K562 (cell line): Measurements from ENCODE around the gene LPGAT1. TPM values are rescaled to one million over a fixed set of nuclear protein-coding genes. Genes with fewer than 3 reads are reported as not detected.

Experiments
- ATAC-seq: fragments of 200-7000 bp; cut with Tn5 transposase; 3 replicates; pipeline ENCODE4 v1.9.1; 2020; ENCODE audit warnings: moderate library complexity
- Bru-seq: library from RNA; stranded (reverse); fragments of 400-500 nt; gene quantifications from one replicate; lab custom pipeline; 2021; lab: Mats Ljungman, UMichigan
- BruChase-seq, 2 experiments: library from RNA; stranded (reverse); fragments of 400-500 nt; gene quantifications; one replicate each; lab custom pipeline; 2021; lab: Mats Ljungman, UMichigan
- BruUV-seq: library from RNA; stranded (reverse); fragments of 400-500 nt; replicated peaks from 2 replicates; lab custom pipeline; 2021; lab: Mats Ljungman, UMichigan
- CTCF ChIA-PET: fragments of 300-600 bp; formaldehyde crosslinking; extraction: SDS; loops from one replicate; lab custom pipeline; 2021; ENCODE audit warnings: low intra/inter-chr PET ratio; lab: Yijun Ruan, JAX
- POLR2A ChIA-PET: fragments of 300-600, 350-650 bp; sonication (Branson Sonifier 250); formaldehyde crosslinking; extraction: SDS; loops from one replicate; lab custom pipeline; 2021; ENCODE audit warnings: antibody characterized with exemption, inconsistent platforms; lab: Yijun Ruan, JAX
- DNase-seq, 4 experiments: peaks; one replicate each; pipeline versions ENCODE4 v3.0.0 to v3.0.0-alpha.2; 2011 to 2018; ENCODE audit warnings: low spot score in 3 of 4, mixed read lengths in 3 of 4; ENCODE audit errors: extremely low read depth in 1 of 4
- FAIRE-seq: peaks from 2 replicates; lab custom pipeline; 2011; peaks lifted over from hg19 to GRCh38; lab: Jason Lieb, UNC
- H2AFZ ChIP-seq: 2 replicates; pipeline ENCODE4 v1.6.0; 2011; ENCODE audit warnings: low read depth, low read length, control low read depth, inconsistent platforms
- H3K27ac ChIP-seq: fragments of 200-600 bp; 3 replicates; pipeline ENCODE4 v1.8.0; 2011; ENCODE audit warnings: low read depth, mild to moderate bottlenecking, control low read depth, inconsistent platforms, low read length, moderate library complexity, mixed read lengths; ENCODE audit errors: extremely low read depth
- H3K27me3 ChIP-seq, 2 experiments: fragments of 300-600 bp in 1 of 2; 2 replicates in 1 of 2; 3 replicates in 1 of 2; pipeline versions ENCODE4 v1.6.0 to v1.8.0; 2011; ENCODE audit warnings: inconsistent platforms in 2 of 2, low read length in 2 of 2, mild to moderate bottlenecking in 1 of 2, mixed read lengths in 1 of 2, moderate library complexity in 1 of 2; ENCODE audit not compliant: control insufficient read depth in 2 of 2, insufficient read depth in 2 of 2
- H3K36me3 ChIP-seq: fragments of 300-600 bp; 3 replicates; pipeline ENCODE4 v1.8.0; 2011; ENCODE audit warnings: mild to moderate bottlenecking, low read length, inconsistent platforms; ENCODE audit not compliant: control insufficient read depth, insufficient read depth
- H3K4me1 ChIP-seq, 2 experiments: fragments of 200-600 bp in 1 of 2; replicated peaks in 1 of 2; 2 replicates in 1 of 2; 3 replicates in 1 of 2; pipeline versions ENCODE4 v1.5.1 to v1.8.0; 2011; ENCODE audit warnings: inconsistent platforms in 2 of 2, low read length in 2 of 2, mild to moderate bottlenecking in 1 of 2, mixed read lengths in 1 of 2, moderate library complexity in 1 of 2; ENCODE audit not compliant: control insufficient read depth in 2 of 2, insufficient read depth in 2 of 2
- H3K4me2 ChIP-seq: 2 replicates; pipeline ENCODE4 v1.6.1; 2011; ENCODE audit warnings: low read length, control low read depth, inconsistent platforms, mixed read lengths; ENCODE audit not compliant: insufficient read depth
- H3K4me3 ChIP-seq: fragments of 200-600 bp; sonication (generic), shearing (Covaris generic); 2 replicates; pipeline ENCODE4 v1.5.1; 2016; ENCODE audit warnings: control low read depth, inconsistent platforms
- H3K79me2 ChIP-seq: fragments of 200-600 bp; 3 replicates; pipeline ENCODE4 v1.8.0; 2011; ENCODE audit warnings: low read length, inconsistent platforms; ENCODE audit not compliant: control insufficient read depth, insufficient read depth
- H3K9ac ChIP-seq, 2 experiments: 2 replicates each; pipeline versions ENCODE4 v1.6.0 to v1.6.1; 2011; ENCODE audit warnings: low read depth in 2 of 2, low read length in 2 of 2, control low read depth in 1 of 2, inconsistent platforms in 1 of 2, mild to moderate bottlenecking in 1 of 2, mixed read lengths in 1 of 2; ENCODE audit not compliant: insufficient read depth in 1 of 2
- H3K9me1 ChIP-seq: one replicate; pipeline ENCODE4 v1.6.0; 2011; ENCODE audit warnings: inconsistent platforms, mild to moderate bottlenecking, low read length, moderate library complexity; ENCODE audit not compliant: control insufficient read depth, insufficient read depth
- H3K9me3 ChIP-seq: replicated peaks from 2 replicates; pipeline ENCODE4 v1.5.1; 2011; ENCODE audit warnings: low read depth, low read length, inconsistent platforms; ENCODE audit not compliant: control insufficient read depth, insufficient read depth
- H4K20me1 ChIP-seq: replicated peaks from 2 replicates; pipeline ENCODE4 v1.6.1; 2011; ENCODE audit warnings: low read length, inconsistent platforms, mixed read lengths; ENCODE audit not compliant: control insufficient read depth, insufficient read depth
- HOXB6 ChIP-seq: fragments of 250-450 bp; sonication (Bioruptor Pico); IDR thresholded peaks from 2 replicates; pipeline ENCODE4 v1.5.1; 2022; ENCODE audit warnings: mild to moderate bottlenecking, borderline replicate concordance
- L3MBTL2 ChIP-seq: fragments of 450-650 bp; IDR thresholded peaks from 2 replicates; pipeline ENCODE4 v1.6.1; 2016; ENCODE audit warnings: mild to moderate bottlenecking, moderate library complexity
- PRPF4 ChIP-seq: fragments of 200-400 bp; formaldehyde crosslinking; IDR thresholded peaks from one replicate; pipeline ENCODE4 v1.6.1; 2017; ENCODE audit warnings: low read length, low read depth, mild to moderate bottlenecking; ENCODE audit not compliant: insufficient read depth, poor library complexity, severe bottlenecking
- SOX6 ChIP-seq: fragments of 450-650 bp; IDR thresholded peaks from 2 replicates; pipeline ENCODE4 v1.6.1; 2014; ENCODE audit warnings: mild to moderate bottlenecking
- TBL1XR1 ChIP-seq, 2 experiments: IDR thresholded peaks; 2 replicates each; pipeline ENCODE4 v1.6.1; 2012; ENCODE audit warnings: improper control_type of control experiment in 2 of 2, low read length in 2 of 2, mild to moderate bottlenecking in 1 of 2
- WGBS: fragments of 100-300 bp; shearing (Covaris generic); methylation state at CpG from one replicate; pipeline ENCODE4 v1.1.6; 2016; ENCODE audit warnings: low coverage, mixed read lengths; ENCODE audit not compliant: insufficient coverage; ENCODE audit errors: missing lambda C conversion rate; 5-methylcytosine and 5-hydroxymethylcytosine counted together
- in situ Hi-C: fragments of 300-500 bp; cut with MboI; formaldehyde crosslinking; loops from 4 replicates; pipeline ENCODE4 v1.15.0; 2018; ENCODE audit warnings: inconsistent platforms, mixed read lengths
- intact Hi-C: fragments of 100-400 bp; cut with micrococcal nuclease; formaldehyde crosslinking; loops from 2 replicates; pipeline ENCODE4 v1.14.2; 2022
- long read RNA-seq, 3 experiments: library from polyadenylated mRNA in 2 of 3; library from RNA in 1 of 3; unstranded in 2 of 3; stranded (forward) in 1 of 3; transcript quantifications; one replicate each; pipeline ENCODE4 v2.0.0, GENCODE V29; 2019 to 2022
- polyA minus RNA-seq, 3 experiments: library from RNA; depleted of rRNA, polyadenylated mRNA; stranded (reverse); fragments of >200 nt; gene quantifications; 2 replicates each; pipeline ENCODE4 v1.2.3, GENCODE V29; 2011
- polyA plus RNA-seq, 8 experiments: library from polyadenylated mRNA; depleted of rRNA in 4 of 8; stranded (reverse) in 5 of 8; unstranded in 3 of 8; fragments of >200 nt; fragmentation: Nextera tagmentation in 2 of 8; fragmentation: Illumina TruSeq in 1 of 8; extraction: Ambion mirVana in 2 of 8; extraction: Trizol in 1 of 8; gene quantifications; 2 replicates each; pipeline versions ENCODE4 v1.2.1 to v1.2.3, GENCODE V29; 2011 to 2014; ENCODE audit warnings: inconsistent platforms in 1 of 8, missing spikeins in 1 of 8
- total RNA-seq, 7 experiments: library from RNA; depleted of rRNA in 6 of 7; stranded (reverse); fragments of >200 nt in 6 of 7; fragmentation: Illumina TruSeq in 2 of 7; extraction: Trizol in 2 of 7; gene quantifications; 2 replicates each; pipeline versions ENCODE4 v1.2.1 to v1.2.3, GENCODE V29; 2011 to 2021; ENCODE audit warnings: low replicate concordance in 1 of 7
- TF ChIP-seq, protein P1 (sequence below): fragments of 250-450 bp; sonication (Bioruptor Pico); IDR thresholded peaks from 2 replicates; pipeline ENCODE4 v1.4.0; 2020; ENCODE audit warnings: mild to moderate bottlenecking
- TF ChIP-seq, protein P2 (sequence below): fragments of 200-800 bp; sonication (Bioruptor generic); IDR thresholded peaks from 2 replicates; pipeline ENCODE4 v1.6.1; 2017; ENCODE audit warnings: missing genetic modification characterization, missing compliant biosample characterization

The LPGAT1 gene, protein sequence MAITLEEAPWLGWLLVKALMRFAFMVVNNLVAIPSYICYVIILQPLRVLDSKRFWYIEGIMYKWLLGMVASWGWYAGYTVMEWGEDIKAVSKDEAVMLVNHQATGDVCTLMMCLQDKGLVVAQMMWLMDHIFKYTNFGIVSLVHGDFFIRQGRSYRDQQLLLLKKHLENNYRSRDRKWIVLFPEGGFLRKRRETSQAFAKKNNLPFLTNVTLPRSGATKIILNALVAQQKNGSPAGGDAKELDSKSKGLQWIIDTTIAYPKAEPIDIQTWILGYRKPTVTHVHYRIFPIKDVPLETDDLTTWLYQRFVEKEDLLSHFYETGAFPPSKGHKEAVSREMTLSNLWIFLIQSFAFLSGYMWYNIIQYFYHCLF
- total RNA-seq (2011; cell fraction: chromatin; rRNA removed; ENCODE audit: low replicate concordance) = 15.4 and 34.1 TPM in 2 replicates
- total RNA-seq (2011; cell fraction: nucleolus; rRNA removed) = 7.3 and 17.6 TPM in 2 replicates
- 27.4 and 42.4 TPM in 2 replicates for total RNA-seq (2011; cell fraction: nucleoplasm; rRNA removed)
- total RNA-seq (2014; rRNA removed) (16.8 and 31.1 TPM in 2 replicates), total RNA-seq (2014; rRNA removed; fragmentation: Illumina TruSeq; extraction: Trizol) (25.7 and 29.2 TPM in 2 replicates), total RNA-seq (2015; rRNA removed; fragmentation: Illumina TruSeq; extraction: Trizol) (16.2 and 17.5 TPM in 2 replicates), total RNA-seq (2021) (30.5 and 31.4 TPM in 2 replicates), polyA plus RNA-seq (2011; rRNA removed) (10.8 and 13.0 TPM in 2 replicates), polyA plus RNA-seq (2014; fragmentation: Illumina TruSeq; extraction: Trizol) (12.8 and 13.9 TPM in 2 replicates), polyA plus RNA-seq (2014; fragmentation: Nextera tagmentation; extraction: Ambion mirVana) (1 to 10 TPM; 5.7 to 6.7 TPM), polyA plus RNA-seq (2014; rRNA removed) (10.3 and 16.3 TPM in 2 replicates), polyA minus RNA-seq (2011; rRNA and poly(A)+ RNA removed) (27.4 and 36.2 TPM in 2 replicates), Bru-seq, nascent RNA (percentile 74 among the genes with signal in this experiment), BruChase-seq, experiment 1, labeled RNA remaining after a 2-hour chase (percentile 86 among the genes with signal in this experiment), BruChase-seq, experiment 2, labeled RNA remaining after a 6-hour chase (percentile 86 among the genes with signal in this experiment)
- 5.5 and 8.1 TPM in 2 replicates for polyA plus RNA-seq (2011; cell fraction: cytosol; rRNA removed)
- polyA plus RNA-seq (2011; cell fraction: nucleus; rRNA removed) = 5.7 and 6.9 TPM in 2 replicates
- polyA plus RNA-seq (2012) = 6.4 and 8.6 TPM in 2 replicates
- polyA minus RNA-seq (2011; cell fraction: cytosol; rRNA and poly(A)+ RNA removed) = 15.5 and 22.9 TPM in 2 replicates
- 12.3 and 16.3 TPM in 2 replicates for polyA minus RNA-seq (2011; cell fraction: nucleus; rRNA and poly(A)+ RNA removed)
- long read RNA-seq, experiment 1, full-length matches to known transcripts = 9 of 90 reads
- long read RNA-seq, experiment 1, partial matches to known transcripts = 19 of 90 reads
- long read RNA-seq, experiment 1, other reads (novel, unspliced or antisense) = 62 of 90 reads
- long read RNA-seq, experiment 2, full-length matches to known transcripts = 2 of 21 reads
- long read RNA-seq, experiment 2, partial matches to known transcripts = 0 of 21 reads
- long read RNA-seq, experiment 2, other reads (novel, unspliced or antisense) = 19 of 21 reads
- long read RNA-seq, experiment 3, full-length matches to known transcripts = 2 of 5 reads
- long read RNA-seq, experiment 3, partial matches to known transcripts = 1 of 5 reads
- long read RNA-seq, experiment 3, other reads (novel, unspliced or antisense) = 2 of 5 reads

DNA sequence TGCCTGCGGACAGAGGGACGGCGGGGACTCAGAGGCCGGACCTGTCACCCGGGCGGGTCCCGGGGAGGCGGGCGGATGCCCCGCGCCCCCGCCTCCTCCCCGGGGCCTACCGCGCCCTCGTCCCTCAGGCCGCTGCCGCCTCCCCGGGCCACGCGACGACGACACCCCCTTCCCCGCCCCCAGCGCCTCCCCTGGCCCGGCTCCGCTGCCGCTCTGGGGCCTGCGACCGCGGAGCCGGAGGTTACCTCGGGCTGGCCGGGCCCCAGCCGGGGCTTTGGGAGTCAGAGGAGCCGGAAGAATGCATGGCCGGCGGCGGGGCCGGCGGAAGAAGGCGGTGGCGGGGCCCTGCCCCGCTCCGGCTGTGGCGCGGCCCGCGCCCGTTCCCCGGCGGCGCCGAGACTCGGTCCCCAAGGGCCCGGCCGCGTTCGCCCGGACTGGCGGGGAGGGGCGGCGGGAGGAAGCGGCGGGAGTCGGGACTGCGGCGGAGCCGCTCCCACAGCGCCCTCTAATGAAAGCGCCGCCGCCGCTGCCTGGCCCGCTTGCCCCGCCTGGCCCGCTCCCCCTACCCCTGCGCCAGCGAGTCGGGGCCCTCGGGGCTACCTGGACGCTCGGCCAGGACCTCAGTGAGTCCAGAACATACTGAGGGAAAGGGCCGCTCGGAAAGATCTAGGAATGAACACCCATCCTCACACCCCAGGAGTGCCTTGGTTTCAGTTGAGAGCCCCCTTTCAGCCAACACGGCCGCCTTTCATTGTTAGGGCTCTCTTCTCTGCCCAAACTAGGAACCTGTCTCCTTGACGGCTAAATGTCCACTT lies at the start of gene LPGAT1:
LPGAT1 (minus strand) TSS at position 436 of the 815 bp plus-strand sequence. CDS start 1,467 bp downstream, outside the sequence.
- peak within 1 kb of the TSS; percentile 71 to 93 for H3K9ac ChIP-seq
- H3K27ac ChIP-seq = peak within 1 kb of the TSS; percentile 76
- intact Hi-C loops (loop anchor here (1.0 to 5.0 kb wide), 4 partner anchors 88 to 204 kb away; partner anchors contain the start of genes DTL and INTS7), in situ Hi-C loops (loop anchor here (5.0 kb wide), 1 partner anchor 133 kb away; no protein-coding TSS in a partner anchor)
- WGBS = 2% methylated on average over 45 of the region's 88 CpGs
- BruUV-seq = no TSS peak
- no peaks in the 10 kb centered on the region for H3K9me3 ChIP-seq
- H4K20me1 ChIP-seq = no peaks in the 10 kb centered on the region
- ChIA-PET POLR2A (no interaction called here), CTCF (interaction anchor here (0.6 to 2.6 kb wide), 5 partner anchors 114 to 509 kb away, joined by 3 to 9 read pairs (median 4); no protein-coding TSS in a partner anchor)
- H3K9me1 ChIP-seq = no peaks in the 10 kb centered on the region
- DNase-seq = peak; percentile 85 to 91 (median 91)
- peaks cover 18 to 20% of the 10 kb centered on the region in 2 experiments for H3K4me1 ChIP-seq
- ATAC-seq = peak; percentile 96
- H3K27me3 ChIP-seq = no peaks in the 10 kb centered on the region
- H3K4me3 ChIP-seq = peak within 1 kb of the TSS; percentile 83
- peak within 1 kb of the TSS; percentile 98 for H2AFZ ChIP-seq
- no peaks in the 10 kb centered on the region; the same call in 2 of the 3 replicates for H3K36me3 ChIP-seq
- no peak for FAIRE-seq
- H3K4me2 ChIP-seq = peak within 1 kb of the TSS; percentile 86
- peaks cover 7% of the 10 kb centered on the region; the same call in 1 of the 3 replicates for H3K79me2 ChIP-seq
- TF ChIP-seq L3MBTL2 (peak; percentile 82), TBL1XR1 (IDR thresholded peaks at IDR 0.05; ENCODE audit: low read length in 2 of 2) (no peak), SOX6 (no peak), PRPF4 (peak; percentile 23), HOXB6 (CRISPR knock-in tag) (no peak)
- TF ChIP-seq, protein P1, sequence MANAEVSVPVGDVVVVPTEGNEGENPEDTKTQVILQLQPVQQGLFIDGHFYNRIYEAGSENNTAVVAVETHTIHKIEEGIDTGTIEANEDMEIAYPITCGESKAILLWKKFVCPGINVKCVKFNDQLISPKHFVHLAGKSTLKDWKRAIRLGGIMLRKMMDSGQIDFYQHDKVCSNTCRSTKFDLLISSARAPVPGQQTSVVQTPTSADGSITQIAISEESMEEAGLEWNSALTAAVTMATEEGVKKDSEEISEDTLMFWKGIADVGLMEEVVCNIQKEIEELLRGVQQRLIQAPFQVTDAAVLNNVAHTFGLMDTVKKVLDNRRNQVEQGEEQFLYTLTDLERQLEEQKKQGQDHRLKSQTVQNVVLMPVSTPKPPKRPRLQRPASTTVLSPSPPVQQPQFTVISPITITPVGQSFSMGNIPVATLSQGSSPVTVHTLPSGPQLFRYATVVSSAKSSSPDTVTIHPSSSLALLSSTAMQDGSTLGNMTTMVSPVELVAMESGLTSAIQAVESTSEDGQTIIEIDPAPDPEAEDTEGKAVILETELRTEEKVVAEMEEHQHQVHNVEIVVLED (CRISPR knock-in tag) = peak; percentile 25; the same call in 1 of the 2 replicates
- TF ChIP-seq, protein P2, sequence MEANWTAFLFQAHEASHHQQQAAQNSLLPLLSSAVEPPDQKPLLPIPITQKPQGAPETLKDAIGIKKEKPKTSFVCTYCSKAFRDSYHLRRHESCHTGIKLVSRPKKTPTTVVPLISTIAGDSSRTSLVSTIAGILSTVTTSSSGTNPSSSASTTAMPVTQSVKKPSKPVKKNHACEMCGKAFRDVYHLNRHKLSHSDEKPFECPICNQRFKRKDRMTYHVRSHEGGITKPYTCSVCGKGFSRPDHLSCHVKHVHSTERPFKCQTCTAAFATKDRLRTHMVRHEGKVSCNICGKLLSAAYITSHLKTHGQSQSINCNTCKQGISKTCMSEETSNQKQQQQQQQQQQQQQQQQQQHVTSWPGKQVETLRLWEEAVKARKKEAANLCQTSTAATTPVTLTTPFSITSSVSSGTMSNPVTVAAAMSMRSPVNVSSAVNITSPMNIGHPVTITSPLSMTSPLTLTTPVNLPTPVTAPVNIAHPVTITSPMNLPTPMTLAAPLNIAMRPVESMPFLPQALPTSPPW (CRISPR knock-in tag) = peak; percentile 92
